ENCODE results near the gene HCFC1R1.

Gene HCFC1R1

GRCh38 chr16:3022684-3023414 is 893 bp downstream of the HCFC1R1 start:
- no peak for DNase-seq (ENCODE audit: low spot score)
- H3K27ac Mint-ChIP-seq, result peak overlapping the region; percentile 90
- H3K4me1 Mint-ChIP-seq (ENCODE audit: low read depth), result peaks cover 40% of the 10 kb centered on the region
- H3K36me3 Mint-ChIP-seq (ENCODE audit: low read depth), result peaks cover 23% of the 10 kb centered on the region
- peak overlapping the region; percentile 90 for H3K4me3 Mint-ChIP-seq
- H3K27me3 Mint-ChIP-seq (ENCODE audit: low read depth), result peaks cover 3% of the 10 kb centered on the region
- no peaks in the 10 kb centered on the region for H3K9me3 Mint-ChIP-seq

GRCh38 chr16:3022208-3022683 is 1.5 kb downstream of the HCFC1R1 start:
- peak; percentile 88 for DNase-seq (ENCODE audit: low spot score)
- no peaks in the 10 kb centered on the region for H3K9me3 Mint-ChIP-seq
- peaks cover 40% of the 10 kb centered on the region for H3K4me1 Mint-ChIP-seq (ENCODE audit: low read depth)
- H3K4me3 Mint-ChIP-seq, result peak overlapping the region; percentile 90
- H3K36me3 Mint-ChIP-seq (ENCODE audit: low read depth), result peaks cover 23% of the 10 kb centered on the region
- H3K27ac Mint-ChIP-seq, result peak overlapping the region; percentile 90
- H3K27me3 Mint-ChIP-seq (ENCODE audit: low read depth), result peaks cover 3% of the 10 kb centered on the region

- Mint-ChIP-seq H3K4me1 (ENCODE audit: low read depth) (peaks cover 40% of the 10 kb centered on the region), H3K9me3 (no peaks in the 10 kb centered on the region), H3K27me3 (ENCODE audit: low read depth) (peaks cover 7% of the 10 kb centered on the region), H3K4me3 (peak overlapping the region; percentile 90), H3K36me3 (ENCODE audit: low read depth) (peaks cover 17% of the 10 kb centered on the region), H3K27ac (peak overlapping the region; percentile 76)
- DNase-seq (ENCODE audit: low spot score), result peak; percentile 72
These were observed 2.1 kb downstream of the HCFC1R1 start for GRCh38 chr16:3021449-3022207.

- Mint-ChIP-seq H3K4me1 (ENCODE audit: low read depth) (peaks cover 40% of the 10 kb centered on the region), H3K36me3 (ENCODE audit: low read depth) (peaks cover 9% of the 10 kb centered on the region), H3K9me3 (no peaks in the 10 kb centered on the region), H3K27ac (peak overlapping the region; percentile 76), H3K27me3 (ENCODE audit: low read depth) (peaks cover 8% of the 10 kb centered on the region), H3K4me3 (peak overlapping the region; percentile 90)
- peak; percentile 58 for DNase-seq (ENCODE audit: low spot score)
These were observed 2.9 kb downstream of the HCFC1R1 start for GRCh38 chr16:3020604-3021448.

- DNase-seq (ENCODE audit: low spot score), result peak; percentile 78
- Mint-ChIP-seq H3K36me3 (ENCODE audit: low read depth) (peaks cover 7% of the 10 kb centered on the region), H3K4me1 (ENCODE audit: low read depth) (peaks cover 36% of the 10 kb centered on the region), H3K27ac (peak within 1 kb of the TSS; percentile 71), H3K4me3 (peak within 1 kb of the TSS; percentile 90), H3K27me3 (ENCODE audit: low read depth) (peaks cover 8% of the 10 kb centered on the region), H3K9me3 (no peaks in the 10 kb centered on the region)
These were observed 3.5 kb downstream of the HCFC1R1 start, which contains the start of gene TNFRSF12A for GRCh38 chr16:3020247-3020603. Gene TNFRSF12A, plus strand, starts transcription at chr16:3020368. Its CDS starts 30 bp downstream, at chr16:3020398.

- Mint-ChIP-seq H3K27me3 (ENCODE audit: low read depth) (peaks cover 8% of the 10 kb centered on the region), H3K4me1 (ENCODE audit: low read depth) (peaks cover 36% of the 10 kb centered on the region), H3K27ac (peak overlapping the region; percentile 55), H3K36me3 (ENCODE audit: low read depth) (peaks cover 6% of the 10 kb centered on the region), H3K4me3 (peak overlapping the region; percentile 89), H3K9me3 (no peaks in the 10 kb centered on the region)
- no peak for DNase-seq (ENCODE audit: low spot score)
These were observed 4.0 kb downstream of the HCFC1R1 start for GRCh38 chr16:3019594-3020246.

- DNase-seq (ENCODE audit: low spot score), result no peak
- peak within 1 kb of the TSS; percentile 15 for H3K4me3 Mint-ChIP-seq
- H3K27me3 Mint-ChIP-seq (ENCODE audit: low read depth), result peaks cover 15% of the 10 kb centered on the region
- H3K9me3 Mint-ChIP-seq, result no peaks in the 10 kb centered on the region
- H3K36me3 Mint-ChIP-seq (ENCODE audit: low read depth), result peaks cover 3% of the 10 kb centered on the region
- no peak within 1 kb of the TSS for H3K27ac Mint-ChIP-seq
- peaks cover 27% of the 10 kb centered on the region for H3K4me1 Mint-ChIP-seq (ENCODE audit: low read depth)
These were observed 5.8 kb downstream of the HCFC1R1 start, which contains the start of gene CLDN6 for GRCh38 chr16:3017794-3018506. Gene CLDN6, minus strand, starts transcription at chr16:3018183. Its CDS starts 2,162 bp downstream, at chr16:3016021.

GRCh38 chr16:3017344-3017743 is 6.4 kb downstream of the HCFC1R1 start:
- peaks cover 21% of the 10 kb centered on the region for H3K4me1 Mint-ChIP-seq (ENCODE audit: low read depth)
- H3K4me3 Mint-ChIP-seq, result no peak overlapping the region
- no peaks in the 10 kb centered on the region for H3K9me3 Mint-ChIP-seq
- DNase-seq (ENCODE audit: low spot score), result no peak
- H3K27ac Mint-ChIP-seq, result no peak overlapping the region
- H3K27me3 Mint-ChIP-seq (ENCODE audit: low read depth), result peaks cover 18% of the 10 kb centered on the region
- peaks cover 3% of the 10 kb centered on the region for H3K36me3 Mint-ChIP-seq (ENCODE audit: low read depth)

- Mint-ChIP-seq H3K27me3 (ENCODE audit: low read depth) (peaks cover 18% of the 10 kb centered on the region), H3K4me1 (ENCODE audit: low read depth) (peaks cover 11% of the 10 kb centered on the region), H3K36me3 (ENCODE audit: low read depth) (no peaks in the 10 kb centered on the region), H3K4me3 (no peak overlapping the region), H3K27ac (no peak overlapping the region), H3K9me3 (no peaks in the 10 kb centered on the region)
- DNase-seq (ENCODE audit: low spot score), result no peak
These were observed 7.7 kb downstream of the HCFC1R1 start for GRCh38 chr16:3015865-3016521.

GRCh38 chr16:3014971-3015370 is 8.8 kb downstream of the HCFC1R1 start:
- Mint-ChIP-seq H3K9me3 (no peaks in the 10 kb centered on the region), H3K36me3 (ENCODE audit: low read depth) (no peaks in the 10 kb centered on the region), H3K27ac (no peak overlapping the region), H3K27me3 (ENCODE audit: low read depth) (peaks cover 17% of the 10 kb centered on the region), H3K4me3 (no peak overlapping the region), H3K4me1 (ENCODE audit: low read depth) (peaks cover 7% of the 10 kb centered on the region)
- no peak for DNase-seq (ENCODE audit: low spot score)

- H3K36me3 Mint-ChIP-seq (ENCODE audit: low read depth), result no peaks in the 10 kb centered on the region
- H3K4me1 Mint-ChIP-seq (ENCODE audit: low read depth), result peaks cover 5% of the 10 kb centered on the region
- no peak overlapping the region for H3K27ac Mint-ChIP-seq
- DNase-seq (ENCODE audit: low spot score), result no peak
- H3K4me3 Mint-ChIP-seq, result no peak overlapping the region
- peaks cover 15% of the 10 kb centered on the region for H3K27me3 Mint-ChIP-seq (ENCODE audit: low read depth)
- H3K9me3 Mint-ChIP-seq, result no peaks in the 10 kb centered on the region
These were observed 9.6 kb downstream of the HCFC1R1 start for GRCh38 chr16:3013998-3014690.

GRCh38 chr16:3013491-3013951 is 10.2 kb downstream of the HCFC1R1 start:
- no peak overlapping the region for H3K27ac Mint-ChIP-seq
- H3K4me3 Mint-ChIP-seq, result no peak overlapping the region
- no peak for DNase-seq (ENCODE audit: low spot score)
- H3K4me1 Mint-ChIP-seq (ENCODE audit: low read depth), result peaks cover 7% of the 10 kb centered on the region
- no peaks in the 10 kb centered on the region for H3K36me3 Mint-ChIP-seq (ENCODE audit: low read depth)
- H3K9me3 Mint-ChIP-seq, result no peaks in the 10 kb centered on the region
- H3K27me3 Mint-ChIP-seq (ENCODE audit: low read depth), result peaks cover 15% of the 10 kb centered on the region
